SK-N-SH (cell line): ENCODE measurements around the gene CDX2. TPM values are rescaled to one million over a fixed set of nuclear protein-coding genes. Genes with fewer than 3 reads are reported as not detected.

ENCODE experiments used
- CTCF ChIA-PET: fragments of 300-600, 350-600 bp; formaldehyde crosslinking; extraction: SDS; loops from one replicate; lab custom pipeline; 2021; lab: Yijun Ruan, JAX
- POLR2A ChIA-PET: fragments of 350-600 bp; sonication (Branson Sonifier 250); formaldehyde crosslinking; extraction: SDS; loops from one replicate; lab custom pipeline; 2020; ENCODE audit warnings: antibody characterized with exemption, inconsistent platforms; lab: Yijun Ruan, JAX
- DNase-seq: peaks from one replicate; pipeline ENCODE4 v3.0.0; 2012
- H2AFZ ChIP-seq: fragments of 200-600 bp; sonication (generic); 2 replicates; pipeline ENCODE4 v1.8.1; 2016; ENCODE audit warnings: antibody characterized with exemption, mild to moderate bottlenecking, low read depth
- H3F3A ChIP-seq: fragments of 200-600 bp; sonication (generic); replicated peaks from 2 replicates; pipeline ENCODE3; 2016; ENCODE audit warnings: antibody characterized with exemption, mild to moderate bottlenecking; ENCODE audit not compliant: insufficient read depth
- H3K27ac ChIP-seq, 2 experiments: fragments of 200-500 bp in 1 of 2; fragments of 200-600 bp in 1 of 2; sonication (Bioruptor generic) in 1 of 2; sonication (generic), shearing (Covaris generic) in 1 of 2; 2 replicates each; pipeline versions ENCODE4 v1.5.1 to v1.6.1; 2014 to 2016; ENCODE audit warnings: low read depth in 2 of 2, inconsistent platforms in 1 of 2, low read length in 1 of 2, mild to moderate bottlenecking in 1 of 2, mixed read lengths in 1 of 2
- H3K27me3 ChIP-seq: fragments of 200-600 bp; sonication (generic), shearing (Covaris generic); 2 replicates; pipeline ENCODE4 v1.6.1; 2016; ENCODE audit warnings: mixed run types; ENCODE audit not compliant: insufficient read depth
- H3K36me3 ChIP-seq, 2 experiments: fragments of 200-500 bp in 1 of 2; fragments of 200-600 bp in 1 of 2; sonication (Bioruptor generic) in 1 of 2; sonication (generic) in 1 of 2; replicated peaks in 1 of 2; 2 replicates each; pipeline versions ENCODE3 to v1.5.1; 2014 to 2016; ENCODE audit warnings: low read length in 1 of 2, mild to moderate bottlenecking in 1 of 2; ENCODE audit not compliant: insufficient read depth in 2 of 2, control insufficient read depth in 1 of 2
- H3K4me1 ChIP-seq, 2 experiments: fragments of 200-500 bp in 1 of 2; fragments of 200-600 bp in 1 of 2; sonication (Bioruptor generic) in 1 of 2; sonication (generic), shearing (Covaris generic) in 1 of 2; 2 replicates each; pipeline versions ENCODE4 v1.5.1 to v1.6.1; 2014 to 2016; ENCODE audit warnings: low read depth in 1 of 2, low read length in 1 of 2, mixed run types in 1 of 2; ENCODE audit not compliant: insufficient read depth in 2 of 2, control insufficient read depth in 1 of 2
- H3K4me2 ChIP-seq: fragments of 200-600 bp; sonication (generic), shearing (Covaris generic); 2 replicates; pipeline ENCODE4 v1.6.1; 2017; ENCODE audit warnings: mixed run types
- H3K4me3 ChIP-seq, 2 experiments: fragments of 200-500 bp in 1 of 2; fragments of 200-600 bp in 1 of 2; sonication (Bioruptor generic) in 1 of 2; sonication (generic), shearing (Covaris generic) in 1 of 2; 2 replicates each; pipeline versions ENCODE4 v1.5.1 to v1.8.1; 2014 to 2016; ENCODE audit warnings: low read depth in 2 of 2, inconsistent platforms in 1 of 2, low read length in 1 of 2, mild to moderate bottlenecking in 1 of 2, mixed read lengths in 1 of 2, moderate library complexity in 1 of 2
- H3K79me2 ChIP-seq: fragments of 200-600 bp; sonication (generic); 2 replicates; pipeline ENCODE4 v1.8.1; 2017; ENCODE audit warnings: mild to moderate bottlenecking; ENCODE audit not compliant: insufficient read depth
- H3K9ac ChIP-seq: fragments of 200-600 bp; sonication (generic); 2 replicates; pipeline ENCODE4 v1.6.1; 2017; ENCODE audit warnings: mixed run types
- H3K9me2 ChIP-seq: fragments of 200-600 bp; sonication (generic); 2 replicates; pipeline ENCODE4 v1.6.1; 2017; ENCODE audit warnings: mixed run types
- H3K9me3 ChIP-seq: fragments of 200-600 bp; sonication (generic); 2 replicates; pipeline ENCODE4 v1.6.1; 2017; ENCODE audit warnings: mixed run types, mild to moderate bottlenecking, moderate library complexity
- H4K20me1 ChIP-seq: fragments of 200-600 bp; sonication (generic); 2 replicates; pipeline ENCODE4 v1.6.1; 2017; ENCODE audit warnings: mild to moderate bottlenecking, mixed run types; ENCODE audit not compliant: insufficient read depth
- CHD2 ChIP-seq: fragments of 150-350 bp; IDR thresholded peaks from 2 replicates; pipeline ENCODE4 v1.6.1; 2018; ENCODE audit warnings: low read length; ENCODE audit not compliant: partially characterized antibody
- ELF1 ChIP-seq: IDR thresholded peaks from 2 replicates; pipeline ENCODE4 v1.4.0; 2012
- EZH2phosphoT487 ChIP-seq: fragments of 200-600 bp; sonication (generic); IDR thresholded peaks from 2 replicates; pipeline ENCODE4 v1.6.1; 2017; ENCODE audit warnings: low read depth, mixed run types, mild to moderate bottlenecking, antibody characterized with exemption, moderate library complexity, borderline replicate concordance
- FOSL2 ChIP-seq: IDR thresholded peaks from 2 replicates; pipeline ENCODE4 v1.4.0; 2012; ENCODE audit warnings: low read depth, mild to moderate bottlenecking, moderate library complexity, borderline replicate concordance
- GATA2 ChIP-seq: sonication (generic); formaldehyde crosslinking; IDR thresholded peaks from 2 replicates; pipeline ENCODE4 v1.5.0; 2020; ENCODE audit warnings: mild to moderate bottlenecking, missing genetic modification reagents
- MEF2A ChIP-seq: IDR thresholded peaks from 2 replicates; pipeline ENCODE4 v1.4.0; 2012; ENCODE audit warnings: low read depth, borderline replicate concordance
- MXI1 ChIP-seq: IDR thresholded peaks from 2 replicates; pipeline ENCODE4 v1.6.1; 2012; ENCODE audit warnings: mild to moderate bottlenecking, low read depth, low read length, improper control_type of control experiment
- POLR2AphosphoS5 ChIP-seq: IDR thresholded peaks from 2 replicates; pipeline ENCODE4 v1.6.1; 2012; ENCODE audit warnings: low read depth, low read length
- RAD21 ChIP-seq: IDR thresholded peaks from 2 replicates; pipeline ENCODE4 v1.6.1; 2012; ENCODE audit warnings: mild to moderate bottlenecking, low read length
- RCOR1 ChIP-seq: fragments of 150-350 bp; IDR thresholded peaks from 2 replicates; pipeline ENCODE4 v1.6.1; 2017; ENCODE audit warnings: antibody characterized with exemption, low read length
- RFX5 ChIP-seq: IDR thresholded peaks from 2 replicates; pipeline ENCODE4 v1.6.1; 2012; ENCODE audit warnings: mild to moderate bottlenecking, improper control_type of control experiment, low read length
- RXRA ChIP-seq: IDR thresholded peaks from 2 replicates; pipeline ENCODE4 v1.4.0; 2012; ENCODE audit warnings: low read depth, mild to moderate bottlenecking, borderline replicate concordance
- TAF1 ChIP-seq: IDR thresholded peaks from 2 replicates; pipeline ENCODE4 v1.6.1; 2012; ENCODE audit warnings: low read depth, mild to moderate bottlenecking, low read length, moderate library complexity, borderline replicate concordance
- TCF12 ChIP-seq: IDR thresholded peaks from 2 replicates; pipeline ENCODE4 v1.4.0; 2012
- YY1 ChIP-seq: IDR thresholded peaks from 2 replicates; pipeline ENCODE4 v1.4.0; 2012; ENCODE audit warnings: low read depth, mild to moderate bottlenecking
- WGBS: methylation state at CpG from one replicate; pipeline ENCODE4 v1.1.6; 2017; ENCODE audit warnings: low lambda C conversion rate; 5-methylcytosine and 5-hydroxymethylcytosine counted together
- polyA plus RNA-seq, 3 experiments: library from polyadenylated mRNA; depleted of rRNA; stranded (reverse); fragments of >200 nt; gene quantifications; 2 replicates each; pipeline ENCODE4 v1.2.3, GENCODE V29; 2012
- TF ChIP-seq, protein P1 (sequence below): IDR thresholded peaks from 2 replicates; pipeline ENCODE4 v1.6.1; 2012; ENCODE audit warnings: mild to moderate bottlenecking, low read depth, low read length, moderate library complexity
- TF ChIP-seq, protein P2 (sequence below): IDR thresholded peaks from 2 replicates; pipeline ENCODE4 v1.4.0; 2012; ENCODE audit warnings: low read depth, borderline replicate concordance
- TF ChIP-seq, protein P3 (sequence below): IDR thresholded peaks from 2 replicates; pipeline ENCODE4; 2012
- TF ChIP-seq, protein P4 (sequence below): fragments of 150-350 bp; IDR thresholded peaks from 2 replicates; pipeline ENCODE4 v1.6.1; 2016; ENCODE audit warnings: mild to moderate bottlenecking, low read depth, low read length
- TF ChIP-seq, protein P5 (sequence below): IDR thresholded peaks from 2 replicates; pipeline ENCODE4 v1.4.0; 2012; ENCODE audit warnings: low read depth, borderline replicate concordance

Gene CDX2
- polyA plus RNA-seq, 1 of the 3 experiments (the other 2 are of a cell fraction) = not detected

DNA sequence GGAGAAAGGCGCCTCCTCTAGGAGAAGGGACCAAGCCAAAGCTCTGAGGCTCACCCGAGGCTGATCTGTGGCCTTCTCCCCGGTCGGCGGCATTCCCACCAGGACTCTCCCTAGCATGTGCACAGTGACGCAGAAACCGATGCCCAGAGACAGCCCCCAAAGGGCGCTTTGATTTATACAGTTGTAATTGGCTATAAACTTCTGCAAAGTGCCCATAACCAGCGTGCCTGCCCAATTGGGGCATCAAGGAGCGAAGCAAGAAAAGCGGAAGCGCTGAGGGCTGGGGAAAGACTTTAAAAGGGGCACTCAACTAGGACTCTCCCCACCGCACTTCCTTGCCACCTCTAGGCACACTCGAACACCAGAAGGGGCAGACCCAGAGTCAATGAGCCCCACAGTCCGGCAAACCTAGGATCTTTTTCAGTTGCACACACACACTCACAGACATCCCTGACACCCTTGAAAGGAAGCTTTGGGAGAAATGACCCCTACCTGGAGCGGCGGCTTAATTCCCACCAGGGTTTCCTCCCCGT is 1.8 kb downstream of the CDX2 start (continued):
- TF ChIP-seq TAF1 = no peak
- TF ChIP-seq ELF1 = no peak
- TF ChIP-seq POLR2AphosphoS5 = no peak
- TF ChIP-seq FOSL2 = no peak
- TF ChIP-seq YY1 = no peak
- no peak for TF ChIP-seq RXRA

DNA sequence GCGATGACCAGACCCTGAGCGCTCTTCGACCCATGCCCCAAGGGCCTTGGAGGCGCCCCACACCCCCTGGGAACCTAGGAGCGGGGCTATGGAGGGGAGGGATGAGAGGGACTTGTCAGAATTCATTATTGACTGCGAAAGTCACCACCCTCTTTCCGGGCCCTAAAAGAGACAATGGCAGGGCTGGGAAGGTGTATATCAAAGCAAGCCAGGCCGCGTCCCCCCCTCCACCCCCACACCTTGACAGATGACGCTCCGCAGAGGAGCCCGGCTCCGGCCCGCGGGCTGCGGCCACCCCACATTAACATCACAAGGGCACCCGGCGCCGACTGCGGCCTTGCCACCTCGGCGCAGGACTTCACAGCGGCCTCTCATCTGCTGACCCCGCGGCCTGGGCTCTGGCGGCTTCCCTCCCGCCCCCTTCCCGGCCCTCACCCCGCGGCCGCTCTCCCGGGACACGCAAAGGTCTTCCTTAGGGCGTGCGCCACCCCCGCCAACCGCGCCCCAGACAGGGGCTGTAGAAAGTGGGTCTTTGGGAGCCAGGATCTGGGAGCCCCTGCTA is 2.4 kb downstream of the CDX2 start:
- no peak overlapping the region for H3K4me2 ChIP-seq
- no peaks in the 10 kb centered on the region for H3K9me2 ChIP-seq
- H3K27ac ChIP-seq = no peak overlapping the region
- no peaks in the 10 kb centered on the region for H3K9me3 ChIP-seq
- H3K79me2 ChIP-seq = no peaks in the 10 kb centered on the region
- no peaks in the 10 kb centered on the region for H4K20me1 ChIP-seq
- 6% methylated on average over 3 of the region's 38 CpGs for WGBS
- H3K36me3 ChIP-seq = no peaks in the 10 kb centered on the region
- no peak overlapping the region for H3K9ac ChIP-seq
- TF ChIP-seq, protein P1, sequence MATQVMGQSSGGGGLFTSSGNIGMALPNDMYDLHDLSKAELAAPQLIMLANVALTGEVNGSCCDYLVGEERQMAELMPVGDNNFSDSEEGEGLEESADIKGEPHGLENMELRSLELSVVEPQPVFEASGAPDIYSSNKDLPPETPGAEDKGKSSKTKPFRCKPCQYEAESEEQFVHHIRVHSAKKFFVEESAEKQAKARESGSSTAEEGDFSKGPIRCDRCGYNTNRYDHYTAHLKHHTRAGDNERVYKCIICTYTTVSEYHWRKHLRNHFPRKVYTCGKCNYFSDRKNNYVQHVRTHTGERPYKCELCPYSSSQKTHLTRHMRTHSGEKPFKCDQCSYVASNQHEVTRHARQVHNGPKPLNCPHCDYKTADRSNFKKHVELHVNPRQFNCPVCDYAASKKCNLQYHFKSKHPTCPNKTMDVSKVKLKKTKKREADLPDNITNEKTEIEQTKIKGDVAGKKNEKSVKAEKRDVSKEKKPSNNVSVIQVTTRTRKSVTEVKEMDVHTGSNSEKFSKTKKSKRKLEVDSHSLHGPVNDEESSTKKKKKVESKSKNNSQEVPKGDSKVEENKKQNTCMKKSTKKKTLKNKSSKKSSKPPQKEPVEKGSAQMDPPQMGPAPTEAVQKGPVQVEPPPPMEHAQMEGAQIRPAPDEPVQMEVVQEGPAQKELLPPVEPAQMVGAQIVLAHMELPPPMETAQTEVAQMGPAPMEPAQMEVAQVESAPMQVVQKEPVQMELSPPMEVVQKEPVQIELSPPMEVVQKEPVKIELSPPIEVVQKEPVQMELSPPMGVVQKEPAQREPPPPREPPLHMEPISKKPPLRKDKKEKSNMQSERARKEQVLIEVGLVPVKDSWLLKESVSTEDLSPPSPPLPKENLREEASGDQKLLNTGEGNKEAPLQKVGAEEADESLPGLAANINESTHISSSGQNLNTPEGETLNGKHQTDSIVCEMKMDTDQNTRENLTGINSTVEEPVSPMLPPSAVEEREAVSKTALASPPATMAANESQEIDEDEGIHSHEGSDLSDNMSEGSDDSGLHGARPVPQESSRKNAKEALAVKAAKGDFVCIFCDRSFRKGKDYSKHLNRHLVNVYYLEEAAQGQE = no peak
- TF ChIP-seq TCF12 = no peak
- TF ChIP-seq, protein P2, sequence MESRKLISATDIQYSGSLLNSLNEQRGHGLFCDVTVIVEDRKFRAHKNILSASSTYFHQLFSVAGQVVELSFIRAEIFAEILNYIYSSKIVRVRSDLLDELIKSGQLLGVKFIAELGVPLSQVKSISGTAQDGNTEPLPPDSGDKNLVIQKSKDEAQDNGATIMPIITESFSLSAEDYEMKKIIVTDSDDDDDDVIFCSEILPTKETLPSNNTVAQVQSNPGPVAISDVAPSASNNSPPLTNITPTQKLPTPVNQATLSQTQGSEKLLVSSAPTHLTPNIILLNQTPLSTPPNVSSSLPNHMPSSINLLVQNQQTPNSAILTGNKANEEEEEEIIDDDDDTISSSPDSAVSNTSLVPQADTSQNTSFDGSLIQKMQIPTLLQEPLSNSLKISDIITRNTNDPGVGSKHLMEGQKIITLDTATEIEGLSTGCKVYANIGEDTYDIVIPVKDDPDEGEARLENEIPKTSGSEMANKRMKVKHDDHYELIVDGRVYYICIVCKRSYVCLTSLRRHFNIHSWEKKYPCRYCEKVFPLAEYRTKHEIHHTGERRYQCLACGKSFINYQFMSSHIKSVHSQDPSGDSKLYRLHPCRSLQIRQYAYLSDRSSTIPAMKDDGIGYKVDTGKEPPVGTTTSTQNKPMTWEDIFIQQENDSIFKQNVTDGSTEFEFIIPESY = no peak
- TF ChIP-seq MXI1 = no peak
- no peak for TF ChIP-seq CHD2
- TF ChIP-seq RFX5 = no peak
- no peak for TF ChIP-seq RAD21
- TF ChIP-seq, protein P3, sequence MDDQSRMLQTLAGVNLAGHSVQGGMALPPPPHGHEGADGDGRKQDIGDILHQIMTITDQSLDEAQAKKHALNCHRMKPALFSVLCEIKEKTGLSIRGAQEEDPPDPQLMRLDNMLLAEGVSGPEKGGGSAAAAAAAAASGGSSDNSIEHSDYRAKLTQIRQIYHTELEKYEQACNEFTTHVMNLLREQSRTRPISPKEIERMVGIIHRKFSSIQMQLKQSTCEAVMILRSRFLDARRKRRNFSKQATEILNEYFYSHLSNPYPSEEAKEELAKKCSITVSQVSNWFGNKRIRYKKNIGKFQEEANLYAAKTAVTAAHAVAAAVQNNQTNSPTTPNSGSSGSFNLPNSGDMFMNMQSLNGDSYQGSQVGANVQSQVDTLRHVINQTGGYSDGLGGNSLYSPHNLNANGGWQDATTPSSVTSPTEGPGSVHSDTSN = no peak
- TF ChIP-seq GATA2 = no peak
- TF ChIP-seq, protein P4, sequence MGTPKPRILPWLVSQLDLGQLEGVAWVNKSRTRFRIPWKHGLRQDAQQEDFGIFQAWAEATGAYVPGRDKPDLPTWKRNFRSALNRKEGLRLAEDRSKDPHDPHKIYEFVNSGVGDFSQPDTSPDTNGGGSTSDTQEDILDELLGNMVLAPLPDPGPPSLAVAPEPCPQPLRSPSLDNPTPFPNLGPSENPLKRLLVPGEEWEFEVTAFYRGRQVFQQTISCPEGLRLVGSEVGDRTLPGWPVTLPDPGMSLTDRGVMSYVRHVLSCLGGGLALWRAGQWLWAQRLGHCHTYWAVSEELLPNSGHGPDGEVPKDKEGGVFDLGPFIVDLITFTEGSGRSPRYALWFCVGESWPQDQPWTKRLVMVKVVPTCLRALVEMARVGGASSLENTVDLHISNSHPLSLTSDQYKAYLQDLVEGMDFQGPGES = no peak
- TF ChIP-seq EZH2phosphoT487 = no peak
- TF ChIP-seq RCOR1 = no peak
- TF ChIP-seq TAF1 = no peak
- TF ChIP-seq MEF2A = no peak
- no peak for TF ChIP-seq FOSL2
- TF ChIP-seq, protein P5, sequence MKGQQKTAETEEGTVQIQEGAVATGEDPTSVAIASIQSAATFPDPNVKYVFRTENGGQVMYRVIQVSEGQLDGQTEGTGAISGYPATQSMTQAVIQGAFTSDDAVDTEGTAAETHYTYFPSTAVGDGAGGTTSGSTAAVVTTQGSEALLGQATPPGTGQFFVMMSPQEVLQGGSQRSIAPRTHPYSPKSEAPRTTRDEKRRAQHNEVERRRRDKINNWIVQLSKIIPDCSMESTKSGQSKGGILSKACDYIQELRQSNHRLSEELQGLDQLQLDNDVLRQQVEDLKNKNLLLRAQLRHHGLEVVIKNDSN = no peak
- ChIA-PET CTCF (interaction anchor here (1.1 to 2.7 kb wide), 2 partner anchors 13 kb away, joined by 7 to 13 read pairs; no protein-coding TSS in a partner anchor), POLR2A (no interaction called here)
- H3K4me1 ChIP-seq = no peaks in the 10 kb centered on the region
- peak; percentile 44 for DNase-seq
- no peak overlapping the region for H3K4me3 ChIP-seq
- H3F3A ChIP-seq = no peaks in the 10 kb centered on the region
- H2AFZ ChIP-seq = no peak overlapping the region
- peaks cover 86% of the 10 kb centered on the region for H3K27me3 ChIP-seq
